ENCODE measurements around the gene PPP2R5D.
"Not testable (repeated sequence)": the region's sequence is repeated elsewhere in the genome, so short reads cannot be mapped to it uniquely, and the experiment has no call there.

The PPP2R5D gene

DNA sequence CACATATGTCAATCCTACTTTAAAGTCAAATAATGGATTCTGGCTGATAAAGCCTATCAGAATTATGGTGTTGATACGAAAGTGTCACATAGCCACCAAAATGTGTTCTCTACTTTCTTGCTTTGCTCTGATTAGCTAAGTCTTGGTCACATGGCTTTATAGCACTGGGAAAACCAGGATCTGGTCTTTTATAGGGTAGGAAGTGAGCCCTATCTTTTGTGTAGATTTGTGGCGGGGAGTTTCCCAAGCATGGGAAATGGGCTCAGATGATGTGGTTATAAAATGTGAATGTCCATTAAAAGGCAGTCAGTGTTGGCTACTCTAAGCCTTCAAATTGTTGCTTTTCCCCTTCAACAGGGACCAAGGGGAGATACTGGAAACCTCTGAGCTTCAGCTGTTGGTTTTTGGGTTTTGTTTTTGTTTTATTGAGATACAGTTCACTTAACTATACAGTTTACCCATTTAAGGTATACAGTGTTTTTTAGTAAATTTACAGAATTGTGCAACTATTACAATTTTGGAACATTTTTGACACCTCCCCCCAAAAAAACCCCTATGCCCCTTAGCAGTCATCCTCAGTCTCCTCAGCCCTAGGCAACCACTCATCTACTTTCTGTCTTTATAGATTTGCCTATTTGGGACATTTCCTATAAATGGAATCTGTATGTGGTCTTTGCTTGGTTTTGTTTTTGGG, 49.3 kb downstream of the PPP2R5D start:
- no peak for DNase-seq

DNA sequence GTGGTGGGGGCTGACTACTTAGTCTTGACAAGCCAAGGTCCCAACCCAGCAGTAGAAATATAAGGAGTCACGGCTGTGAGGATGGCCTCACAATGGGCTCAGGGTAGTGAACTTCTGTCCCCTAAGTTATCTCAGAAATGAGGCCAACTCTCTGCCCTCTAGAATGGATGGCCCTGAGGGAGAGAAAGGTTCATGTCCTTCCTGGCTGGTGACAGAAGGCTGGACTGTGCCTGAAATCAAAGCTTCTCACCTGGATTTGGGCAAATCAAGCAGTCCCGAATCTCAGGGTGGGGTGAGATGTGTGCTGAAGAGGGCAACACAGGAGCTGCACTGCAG, 49.8 kb downstream of the PPP2R5D start:
- no peak for DNase-seq

DNA sequence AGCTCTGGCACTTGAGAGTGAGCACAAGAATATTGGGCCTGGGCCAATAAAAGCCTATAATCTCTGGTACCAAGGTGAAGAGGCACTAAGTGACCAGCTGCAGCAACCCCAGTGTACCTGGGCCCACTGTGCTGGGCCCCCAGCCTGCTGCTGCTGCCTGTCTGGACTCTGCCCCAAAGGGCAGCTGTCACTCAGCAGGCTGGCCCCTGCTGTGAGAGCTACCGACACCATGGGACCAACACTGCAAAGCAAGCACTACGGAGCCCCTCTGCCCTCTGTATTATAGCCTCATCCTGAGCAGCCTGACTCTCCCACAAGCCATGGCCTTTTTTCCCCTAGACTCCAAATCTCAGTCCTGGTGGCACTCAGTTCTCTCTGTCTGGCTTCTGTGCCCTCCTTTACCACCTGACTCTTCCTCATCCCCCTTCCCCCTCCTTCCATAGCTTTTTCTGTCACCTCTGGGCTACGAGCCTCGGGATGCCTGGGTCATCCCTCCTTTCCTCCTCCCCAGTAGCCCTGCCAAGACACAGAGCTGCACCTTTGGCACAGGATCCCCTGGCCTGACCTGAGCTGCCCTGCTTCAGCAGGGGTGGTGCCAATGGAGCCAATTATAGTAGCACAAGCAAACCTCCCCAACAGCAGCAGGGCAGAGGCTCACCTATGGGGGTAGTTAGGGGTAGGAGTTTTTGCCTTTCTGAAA, 51.3 kb downstream of the PPP2R5D start:
- DNase-seq: no peak

DNA sequence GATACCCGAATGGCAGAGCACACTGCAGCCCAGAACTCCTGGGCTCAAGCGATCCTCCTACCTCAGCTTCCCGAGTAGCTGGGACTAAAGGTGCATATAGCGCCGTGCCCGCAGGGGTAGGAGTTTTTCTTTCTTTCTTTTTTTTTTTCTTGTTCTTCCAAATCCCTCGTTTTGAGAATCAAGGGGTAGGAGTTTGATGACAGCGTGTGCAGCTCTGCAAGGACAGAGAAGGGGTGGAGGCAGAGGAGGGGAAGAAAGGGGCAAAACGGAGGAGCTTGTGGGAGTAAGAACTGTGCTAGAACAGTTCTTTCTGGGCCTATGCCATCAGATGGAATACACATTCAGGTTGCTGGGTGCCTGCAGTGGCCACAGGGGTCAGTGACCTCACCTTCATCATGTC, 52.3 kb downstream of the PPP2R5D start:
- DNase-seq: no peak

DNA sequence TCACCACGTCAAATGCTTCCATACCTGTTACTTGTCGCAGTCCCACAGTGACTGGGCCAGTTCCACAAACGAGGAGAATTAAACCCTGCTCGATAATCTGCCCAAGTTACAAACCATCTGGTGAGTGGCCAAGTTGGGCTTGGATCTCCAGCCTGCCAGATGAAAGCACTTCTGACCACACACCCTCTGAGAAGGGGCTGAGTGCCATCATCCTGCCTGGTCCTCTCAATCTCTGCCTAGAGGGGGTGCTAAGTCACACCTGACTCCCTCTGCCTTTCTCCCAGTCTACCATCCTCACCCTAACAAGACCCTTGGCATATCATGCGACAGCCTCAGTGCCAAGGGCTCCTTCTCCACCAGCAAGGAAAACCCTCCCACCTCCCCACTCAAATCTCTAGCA, 52.8 kb downstream of the PPP2R5D start:
- no peak for DNase-seq

DNA sequence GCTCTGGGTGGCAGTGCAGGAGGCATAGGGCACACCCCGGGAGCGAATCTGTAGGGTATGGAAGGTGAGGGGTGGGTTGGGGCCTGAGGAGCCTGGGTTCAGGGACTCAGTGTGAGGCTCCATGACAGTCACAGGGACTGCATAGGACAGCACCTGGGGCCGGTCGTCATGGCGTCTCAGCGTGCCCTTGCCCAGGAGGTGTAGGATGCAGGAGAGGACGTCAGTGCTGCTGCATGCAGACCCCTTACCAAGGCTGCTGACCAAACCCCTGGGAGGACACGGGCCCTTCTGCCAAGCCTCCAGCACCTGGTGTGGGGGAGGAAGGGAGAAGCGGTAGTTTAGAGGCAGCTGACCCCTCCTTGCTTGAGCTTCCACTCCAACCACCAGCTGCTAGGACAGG, 53.3 kb downstream of the PPP2R5D start:
- no peak for DNase-seq

DNA sequence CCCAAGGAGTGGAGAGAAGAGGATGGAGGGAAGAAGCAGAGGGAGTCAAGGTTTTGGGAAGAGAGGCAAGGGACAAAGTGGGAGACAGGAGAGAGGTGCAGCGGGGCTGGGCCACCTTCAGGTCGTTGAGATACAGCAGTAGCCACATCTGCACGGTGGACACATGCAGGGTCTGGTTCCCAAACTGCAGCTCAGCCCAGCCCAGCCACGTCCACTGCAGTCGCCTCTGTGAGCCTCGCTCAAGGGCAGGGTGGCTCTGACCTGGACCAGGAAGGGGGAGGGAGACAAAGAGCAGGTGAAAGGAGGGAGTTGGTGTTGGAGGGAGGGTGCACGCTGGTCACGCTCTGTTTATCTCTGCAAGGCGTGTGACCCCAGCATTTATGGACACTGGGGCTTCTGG, 54.4 kb downstream of the PPP2R5D start:
- no peak for DNase-seq

DNA sequence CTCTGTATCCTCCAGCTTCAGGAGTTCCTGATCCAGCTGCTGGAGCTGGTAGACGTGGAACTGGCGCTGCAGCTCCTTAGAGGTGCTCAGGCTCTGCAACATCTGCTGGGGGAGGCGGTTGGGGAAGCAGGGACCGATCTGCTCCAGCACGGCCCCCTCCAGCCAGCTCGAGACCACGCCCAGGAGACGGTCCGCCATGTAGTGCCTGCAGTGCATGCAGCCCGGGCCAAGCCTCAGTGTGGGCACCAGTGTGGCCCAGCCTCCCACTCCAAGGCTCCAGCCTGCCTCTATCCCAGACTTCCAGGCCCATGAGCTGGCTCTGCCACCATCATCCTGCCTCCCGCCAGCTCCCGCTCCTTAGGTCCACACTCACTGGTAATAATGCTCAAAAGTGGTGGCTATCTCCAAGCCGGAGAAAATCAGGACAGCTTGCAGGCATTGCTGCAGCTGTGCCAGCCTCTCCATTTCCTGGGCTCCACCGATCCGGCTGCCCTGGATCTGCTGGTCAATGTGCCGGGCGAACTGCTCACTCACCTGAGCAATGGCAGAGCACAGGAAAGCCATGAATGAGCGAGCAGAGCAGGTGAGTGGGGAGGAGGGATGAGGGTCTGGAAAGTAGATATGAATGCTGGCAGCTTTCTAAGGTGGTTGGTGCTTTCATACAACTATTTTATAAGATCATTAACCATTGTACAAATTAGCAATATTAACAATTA, 56.3 kb downstream of the PPP2R5D start:
- no peak for DNase-seq

DNA sequence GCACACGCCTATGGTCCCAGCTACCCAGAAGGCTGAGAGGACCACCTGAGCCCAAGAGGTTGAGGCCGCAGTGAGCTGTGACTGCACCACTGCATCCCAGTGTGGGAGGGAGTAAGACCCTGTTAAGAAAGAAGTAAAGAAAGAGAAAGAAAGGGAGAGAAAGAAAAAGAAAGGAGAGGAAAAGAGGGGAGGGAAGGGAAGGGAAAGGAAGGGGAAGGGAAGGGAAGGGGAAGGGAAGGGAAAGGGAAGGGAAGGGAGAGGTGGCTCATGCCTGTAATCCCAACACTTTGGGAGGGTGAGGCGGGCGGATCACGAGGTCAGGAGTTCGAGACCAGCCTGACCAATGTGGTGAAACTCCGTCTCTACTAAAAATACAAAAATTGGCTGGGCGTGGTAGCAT, 57.1 kb downstream of the PPP2R5D start:
- DNase-seq: not testable (repeated sequence)

DNA sequence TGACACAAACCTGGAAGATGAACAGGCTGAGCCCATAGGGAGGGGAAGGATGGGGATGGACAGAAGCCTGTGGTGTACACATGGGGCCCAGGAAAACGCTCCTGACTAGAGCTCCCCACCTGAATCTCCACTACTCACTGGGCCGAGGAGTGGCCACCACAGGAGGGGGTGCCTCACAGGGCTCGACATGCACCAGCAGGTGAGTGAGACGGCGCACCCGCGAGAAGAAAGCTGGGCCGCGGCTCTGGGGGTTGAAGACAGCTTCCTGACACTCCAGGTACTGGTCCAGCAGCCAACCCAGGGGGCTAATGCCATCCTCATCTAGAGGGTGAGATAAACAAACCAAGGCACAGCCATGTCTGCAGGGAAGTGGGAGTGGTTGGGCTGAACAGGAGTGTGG, 58.9 kb downstream of the PPP2R5D start:
- no peak for DNase-seq

DNA sequence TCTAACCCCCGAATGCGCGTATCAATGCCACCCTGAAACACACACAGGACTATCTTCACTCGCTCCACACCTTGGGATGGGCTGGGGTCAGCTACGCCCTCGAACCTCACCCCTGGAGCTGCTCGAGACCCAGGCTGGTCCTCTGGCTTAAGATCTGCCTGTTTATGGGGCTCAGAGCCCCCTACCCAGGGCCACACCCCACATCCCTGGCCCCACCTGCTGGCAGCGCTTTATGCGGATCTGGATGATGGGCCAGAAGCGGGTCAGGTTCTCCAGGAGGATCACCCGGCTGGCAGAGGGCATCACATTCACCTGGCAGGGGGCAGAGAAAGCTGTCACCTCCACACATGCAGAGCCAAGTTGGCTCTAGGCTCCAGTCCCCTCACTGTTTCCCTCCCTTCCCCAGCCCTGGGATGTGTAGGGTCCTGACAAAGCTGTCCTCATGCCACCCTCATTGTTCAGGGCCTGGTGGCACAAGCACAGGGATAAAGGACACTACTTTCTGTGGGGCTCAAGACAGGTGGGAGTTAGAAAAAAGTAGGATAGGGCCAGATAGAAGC, 61.1 kb downstream of the PPP2R5D start:
- no peak for DNase-seq

DNA sequence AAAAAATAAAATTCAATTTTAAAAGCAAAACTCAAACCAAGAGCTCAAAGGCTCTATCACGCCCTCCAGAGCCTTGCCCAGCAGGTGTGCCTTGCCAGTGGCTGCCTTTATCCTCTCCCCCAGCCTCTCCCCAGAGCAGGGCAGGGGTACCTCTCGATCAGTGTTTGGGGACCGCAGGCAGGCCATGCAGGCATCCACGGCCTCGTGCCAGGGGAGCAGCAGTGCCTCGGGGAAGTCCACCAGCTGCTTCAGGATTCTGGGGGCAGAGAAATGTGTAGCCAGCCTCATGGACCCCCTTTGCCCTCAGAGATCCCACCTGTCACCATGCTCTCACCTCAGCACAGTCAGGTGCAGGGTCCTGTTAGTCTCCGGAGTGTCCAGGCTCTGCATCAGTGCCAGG, 63.6 kb downstream of the PPP2R5D start:
- no peak for DNase-seq

DNA sequence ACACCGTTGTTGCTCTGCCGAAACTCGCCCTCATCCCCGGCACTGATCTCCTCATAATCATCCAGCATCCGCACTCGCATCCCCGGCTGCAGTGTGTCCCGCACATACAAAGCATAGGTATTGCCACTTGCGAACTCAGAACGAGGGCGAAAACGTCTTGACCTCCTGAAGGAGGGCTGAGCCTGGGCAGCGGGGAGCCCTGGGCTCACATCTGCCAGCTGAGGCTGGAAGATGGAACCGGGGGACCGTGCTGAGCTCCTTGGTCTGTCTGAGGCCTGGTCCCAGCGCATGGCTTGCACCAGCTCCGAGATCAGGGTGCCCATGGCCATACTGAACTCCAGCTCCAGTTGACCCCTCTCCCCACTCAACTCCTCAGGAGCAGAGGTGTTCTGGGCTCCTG, 66.6 kb downstream of the PPP2R5D start:
- no peak for DNase-seq

DNA sequence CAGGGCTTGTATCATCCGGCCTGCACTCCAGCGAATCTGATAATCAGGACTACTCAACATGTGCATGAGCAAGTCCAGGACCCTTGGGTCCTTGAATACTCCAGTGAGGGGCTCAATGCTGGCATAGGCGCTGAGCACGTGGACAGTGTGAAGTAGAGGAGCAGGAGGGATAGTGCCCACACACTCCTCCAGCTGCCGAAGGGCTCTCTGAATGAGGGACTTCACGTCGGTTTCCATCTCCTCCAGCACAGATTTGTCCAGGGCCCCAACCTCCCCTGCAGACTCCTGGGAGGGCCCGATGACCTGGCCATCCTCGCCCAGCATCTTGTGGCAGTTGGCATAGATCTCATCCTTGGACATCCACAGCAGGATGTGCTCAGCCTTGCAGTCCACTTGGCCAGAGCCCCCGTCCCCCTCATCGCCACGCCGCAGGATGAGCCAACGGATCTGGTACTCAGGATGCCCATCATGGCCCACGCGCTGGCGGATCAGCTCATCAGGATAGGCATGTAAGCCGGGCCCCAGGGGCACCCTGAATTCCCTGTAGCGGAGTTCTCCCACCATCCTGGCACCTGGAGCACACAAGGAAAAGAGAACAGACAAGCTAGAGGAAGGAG, 68.0 kb downstream of the PPP2R5D start:
- no peak for DNase-seq

DNA sequence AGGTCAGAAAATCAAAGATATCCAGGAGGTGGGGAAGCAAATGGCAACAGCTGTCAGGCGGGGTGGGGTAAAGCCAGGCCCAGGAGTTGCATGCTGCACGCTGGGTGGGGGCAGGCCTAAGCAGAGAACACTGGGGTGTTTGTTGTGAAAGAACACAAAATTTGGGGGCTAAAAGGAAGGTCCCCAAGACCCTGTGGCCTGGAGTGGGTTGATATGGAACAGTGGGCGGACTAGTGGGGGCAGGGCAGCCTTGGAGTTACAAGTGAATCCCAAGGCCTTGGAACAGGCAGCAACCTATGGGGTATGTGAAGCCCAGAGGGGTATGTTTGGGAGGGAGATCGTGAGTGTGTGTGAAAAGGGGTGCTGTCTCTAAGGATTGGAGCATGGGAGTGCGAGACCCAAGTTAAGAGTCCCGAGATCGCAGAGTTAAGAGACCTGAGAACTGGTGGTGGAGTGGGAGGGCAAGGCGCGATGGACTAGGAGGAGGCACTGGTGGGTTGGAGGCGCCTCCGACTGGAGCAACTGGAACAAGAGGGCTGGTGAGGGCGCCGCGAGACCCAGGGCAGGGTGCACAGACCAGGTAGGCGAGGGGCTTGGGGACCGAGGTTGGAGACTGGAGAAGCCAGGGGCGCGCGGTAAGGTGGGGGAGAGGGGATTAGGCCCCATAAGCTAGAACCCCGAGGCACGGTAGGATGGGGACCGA, 68.6 kb downstream of the PPP2R5D start:
- no peak for DNase-seq

DNA sequence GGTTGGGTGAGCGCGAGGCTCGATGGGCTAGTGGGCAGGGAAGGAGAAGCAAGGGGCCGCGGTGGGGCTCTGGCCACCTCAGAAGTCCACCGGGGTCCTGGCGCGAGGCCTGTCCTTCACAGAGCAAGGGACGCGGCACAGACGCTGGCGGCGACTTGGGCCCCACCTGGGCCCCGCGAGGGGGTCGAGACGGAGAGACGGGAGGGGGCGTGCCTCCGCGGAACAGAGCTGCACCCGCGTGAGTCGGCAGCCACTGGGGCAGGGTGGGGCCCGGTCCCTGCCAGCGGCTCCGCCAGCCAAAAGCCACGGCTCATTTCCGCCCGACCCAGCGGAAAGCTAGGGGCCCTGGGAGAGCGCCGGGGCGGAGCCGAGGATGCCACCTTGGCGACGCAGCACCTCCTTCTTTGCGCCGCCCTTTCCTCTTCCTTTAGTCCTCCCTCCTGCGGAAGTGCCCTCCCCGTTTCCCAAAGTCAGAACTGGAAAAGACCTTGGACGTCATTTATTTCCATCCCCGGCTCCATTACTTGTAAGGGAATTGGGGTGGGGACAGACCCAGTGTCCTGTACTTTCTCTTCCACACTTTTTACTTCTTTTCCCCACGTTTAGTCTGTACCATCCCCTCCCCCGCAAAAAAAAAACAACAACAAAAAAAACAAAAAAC, 69.3 kb downstream of the PPP2R5D start, which contains the start of gene CUL7:
Gene CUL7 (minus strand): TSS at position 307 of the 661 bp plus-strand sequence. CDS start 1,063 bp downstream, outside the sequence.
- DNase-seq: peak; percentile 92

DNA sequence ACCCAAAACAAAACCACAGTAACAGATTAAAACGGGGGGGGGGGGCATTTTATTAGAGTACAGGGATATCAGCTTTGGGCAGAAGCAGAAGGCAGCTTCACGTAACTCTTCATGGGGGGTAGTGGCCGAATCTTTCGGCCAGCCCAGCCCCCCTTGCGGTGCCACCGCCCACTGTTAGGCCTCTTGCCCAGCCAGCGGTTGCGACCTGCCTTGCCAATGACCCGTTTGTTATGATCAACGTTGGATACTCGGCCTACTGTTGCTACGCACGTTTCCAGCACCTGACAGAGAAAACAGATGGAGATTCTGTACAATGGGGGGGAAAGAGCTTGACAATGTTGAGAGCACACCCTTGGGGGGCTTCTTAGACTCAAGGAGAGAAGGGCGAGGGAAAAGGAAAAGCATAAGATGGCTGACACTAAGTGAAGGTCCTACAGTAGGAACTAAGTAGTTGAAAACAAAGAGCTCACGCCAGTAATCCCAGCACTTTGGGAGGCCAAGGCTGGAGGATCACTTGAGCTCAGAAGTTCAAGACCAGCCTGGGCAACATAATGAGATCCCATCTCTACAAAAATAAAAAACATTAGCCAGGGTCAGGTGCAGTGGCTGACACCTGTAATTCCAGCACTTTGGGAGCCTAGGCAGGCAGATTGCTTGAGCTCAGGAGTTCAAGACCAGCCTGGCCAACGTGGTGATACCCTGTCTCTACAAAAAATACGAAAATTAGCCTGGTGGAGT, 70.0 kb downstream of the PPP2R5D start:
- DNase-seq: no peak

DNA sequence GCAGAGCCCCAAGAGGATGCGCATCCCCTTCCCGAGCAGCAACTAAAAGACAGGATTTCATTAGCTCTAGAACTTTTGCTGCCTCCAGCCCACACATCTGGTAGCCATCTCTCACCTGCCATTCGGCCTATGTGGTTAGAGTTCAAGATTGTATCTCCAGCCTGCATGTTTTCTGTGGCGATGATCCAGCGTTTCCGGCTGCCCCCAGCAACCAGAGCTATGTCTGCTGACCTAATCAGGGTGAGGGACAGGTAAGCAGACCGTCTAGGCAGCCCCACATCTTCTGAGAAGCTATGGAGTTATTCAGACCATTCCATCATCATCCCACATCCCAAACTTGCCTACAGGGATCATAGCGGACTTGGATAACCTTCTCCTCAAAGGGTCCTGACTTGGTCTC, 71.6 kb downstream of the PPP2R5D start:
- no peak for DNase-seq

DNA sequence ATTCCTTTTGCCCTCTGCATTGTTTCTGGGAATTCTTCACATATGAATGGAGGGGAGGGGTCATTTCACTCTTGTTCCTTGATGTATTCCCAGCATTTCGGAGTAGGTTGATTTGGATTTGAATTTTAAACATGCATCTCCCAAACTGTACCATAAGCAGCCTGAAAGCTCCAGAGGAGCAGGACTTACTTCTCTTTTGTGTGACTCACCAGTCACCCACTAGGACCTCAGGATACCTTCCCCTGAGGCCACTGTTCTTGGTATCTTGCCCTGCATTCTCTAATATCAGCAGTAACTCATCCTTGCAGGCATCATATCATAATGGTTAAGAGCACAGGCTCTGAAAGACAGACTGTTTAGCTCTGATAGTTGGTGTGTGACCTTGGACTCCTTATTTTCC, 74.2 kb downstream of the PPP2R5D start:
- no peak for DNase-seq

DNA sequence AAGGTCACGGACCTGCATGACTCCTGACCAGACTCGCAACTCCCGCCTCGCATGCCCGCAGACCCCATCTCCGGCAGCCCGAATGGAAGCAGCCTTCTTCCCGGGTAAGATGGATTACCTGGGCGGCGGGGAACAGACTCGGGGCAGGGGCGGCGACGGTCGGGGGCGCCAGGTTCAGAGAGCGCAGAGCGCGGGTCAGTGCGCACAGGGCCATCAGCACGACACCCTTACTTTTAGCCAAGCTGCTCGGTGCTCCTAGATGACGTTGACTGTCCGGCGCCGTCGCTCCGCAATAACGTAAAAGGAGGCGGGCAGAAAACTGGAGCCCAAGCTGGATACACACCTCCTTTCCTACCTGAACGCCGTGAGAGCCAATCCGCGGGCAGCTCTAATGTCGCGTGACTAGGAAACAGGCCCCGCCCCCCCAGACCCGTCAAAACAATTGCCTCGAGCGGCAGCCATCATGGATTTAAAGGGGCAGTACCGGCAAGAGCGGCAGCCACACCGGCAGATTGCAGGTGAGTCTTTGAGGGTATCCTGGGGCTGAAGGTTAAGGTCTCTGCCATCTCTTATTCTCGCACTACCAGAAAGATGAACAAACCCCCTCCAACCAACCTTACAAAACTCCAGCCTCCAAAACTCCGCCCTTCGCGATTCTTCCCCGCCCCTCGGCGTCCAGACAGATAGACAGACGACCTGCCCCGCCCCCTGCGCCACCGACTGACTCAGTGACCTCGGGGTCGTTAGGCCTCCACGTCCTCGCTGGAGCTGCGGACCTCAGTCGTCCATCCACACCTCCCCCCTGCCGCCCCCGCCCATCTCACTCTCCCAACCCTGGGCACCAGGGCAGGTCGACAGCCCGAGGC, 75.0 kb downstream of the PPP2R5D start, which contains the start of the genes KLC4 and MRPL2:
Gene KLC4 (plus strand): TSS at position 464 of the 866 bp plus-strand sequence. CDS start 1,705 bp downstream, outside the sequence.
Gene MRPL2 (minus strand): TSS at position 267 of the 866 bp plus-strand sequence. CDS start 53 bp downstream, at position 214.
- peak; percentile 98 for DNase-seq
